HUDEP-2 (cell line): ENCODE data around the gene CYSLTR1.
"Not testable (repeated sequence)": the region's sequence is repeated elsewhere in the genome, so short reads cannot be mapped to it uniquely, and the experiment has no call there.

Source experiments
- DNase-seq, 76 experiments: peaks; one replicate each; lab custom pipeline; 2025; ENCODE audit not compliant: unreplicated experiment in 76 of 76; lab: John Stamatoyannopoulos, UW

CYSLTR1 gene

DNA sequence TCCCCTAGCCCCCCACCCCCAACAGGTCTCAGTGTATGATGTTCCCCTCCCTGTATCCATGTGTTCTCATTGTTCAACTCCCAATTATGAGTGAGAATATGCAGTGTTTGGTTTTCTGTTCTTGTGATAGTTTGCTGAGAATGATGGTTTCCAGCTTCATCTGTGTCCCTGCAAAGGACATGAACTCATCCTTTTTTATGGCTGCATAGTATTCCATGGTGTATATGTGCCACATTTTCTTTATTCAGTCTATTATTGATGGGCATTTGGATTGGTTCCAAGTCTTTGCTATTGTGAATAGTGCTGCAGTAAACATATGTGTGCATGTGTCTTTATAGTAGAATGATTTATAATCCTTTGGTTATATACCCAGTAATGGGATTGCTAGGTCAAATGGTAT lies 101.4 kb downstream of the CYSLTR1 start:
- DNase-seq = not testable (repeated sequence)
